HCT116 (cell line): ENCODE results near the gene POSTN.

ENCODE experiments used
- EZH2phosphoT487 ChIP-seq: fragments of 200-600 bp; IDR thresholded peaks from 2 replicates; pipeline ENCODE4 v1.6.1; 2018; ENCODE audit warnings: antibody characterized with exemption, borderline replicate concordance
- JUND ChIP-seq: IDR thresholded peaks from 2 replicates; pipeline ENCODE4 v1.6.1; 2012
- POLR2A ChIP-seq: IDR thresholded peaks from 2 replicates; pipeline ENCODE4 v1.7.0; 2011; ENCODE audit warnings: borderline replicate concordance; ENCODE audit not compliant: insufficient read depth, insufficient read length; ENCODE audit errors: extremely low read depth
- POLR2AphosphoS5 ChIP-seq: IDR thresholded peaks from 2 replicates; pipeline ENCODE4 v1.6.1; 2011; ENCODE audit warnings: mild to moderate bottlenecking, low read depth, low read length, moderate library complexity
- SIN3A ChIP-seq: IDR thresholded peaks from 2 replicates; pipeline ENCODE4 v1.6.1; 2012; ENCODE audit warnings: low read depth
- TF ChIP-seq, protein P1 (sequence below): IDR thresholded peaks from 2 replicates; pipeline ENCODE4 v1.6.1; 2012
- TF ChIP-seq, protein P2 (sequence below), 3 experiments: fragments of 200-600 bp in 1 of 3; sonication (generic) in 1 of 3; IDR thresholded peaks in 2 of 3; conservative IDR thresholded peaks in 1 of 3; 2 replicates each; pipeline ENCODE4 v1.5.1; 2012 to 2017; ENCODE audit warnings: low read depth in 2 of 3, low read length in 2 of 3, antibody characterized with exemption in 1 of 3, borderline replicate concordance in 1 of 3, control low read depth in 1 of 3, mild to moderate bottlenecking in 1 of 3, mixed read lengths in 1 of 3, mixed run types in 1 of 3, moderate library complexity in 1 of 3; ENCODE audit not compliant: insufficient read depth in 1 of 3

DNA sequence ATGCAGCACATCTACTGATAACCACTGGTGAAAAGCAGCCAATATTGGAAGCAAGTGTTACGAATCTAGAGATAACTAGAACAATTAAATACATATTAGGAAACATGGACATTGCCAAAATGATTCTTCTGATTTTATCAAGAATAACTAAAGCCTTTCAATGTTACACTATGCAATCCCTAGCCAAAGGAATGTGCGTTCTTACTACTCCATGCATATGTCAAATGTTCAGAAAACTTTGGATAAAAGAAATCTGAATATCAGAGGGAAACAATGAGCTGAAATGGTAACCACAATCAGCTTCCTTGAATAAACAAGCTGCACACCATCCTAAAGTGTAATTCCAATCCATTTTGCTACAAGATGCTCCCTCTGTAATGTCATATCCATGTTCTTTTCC is 951 bp upstream of the POSTN start:
- TF ChIP-seq JUND (no peak), POLR2A (no peak), POLR2AphosphoS5 (no peak), SIN3A (no peak), EZH2phosphoT487 (no peak)
- TF ChIP-seq, protein P1, sequence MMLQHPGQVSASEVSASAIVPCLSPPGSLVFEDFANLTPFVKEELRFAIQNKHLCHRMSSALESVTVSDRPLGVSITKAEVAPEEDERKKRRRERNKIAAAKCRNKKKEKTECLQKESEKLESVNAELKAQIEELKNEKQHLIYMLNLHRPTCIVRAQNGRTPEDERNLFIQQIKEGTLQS = no peak
- TF ChIP-seq, protein P2, sequence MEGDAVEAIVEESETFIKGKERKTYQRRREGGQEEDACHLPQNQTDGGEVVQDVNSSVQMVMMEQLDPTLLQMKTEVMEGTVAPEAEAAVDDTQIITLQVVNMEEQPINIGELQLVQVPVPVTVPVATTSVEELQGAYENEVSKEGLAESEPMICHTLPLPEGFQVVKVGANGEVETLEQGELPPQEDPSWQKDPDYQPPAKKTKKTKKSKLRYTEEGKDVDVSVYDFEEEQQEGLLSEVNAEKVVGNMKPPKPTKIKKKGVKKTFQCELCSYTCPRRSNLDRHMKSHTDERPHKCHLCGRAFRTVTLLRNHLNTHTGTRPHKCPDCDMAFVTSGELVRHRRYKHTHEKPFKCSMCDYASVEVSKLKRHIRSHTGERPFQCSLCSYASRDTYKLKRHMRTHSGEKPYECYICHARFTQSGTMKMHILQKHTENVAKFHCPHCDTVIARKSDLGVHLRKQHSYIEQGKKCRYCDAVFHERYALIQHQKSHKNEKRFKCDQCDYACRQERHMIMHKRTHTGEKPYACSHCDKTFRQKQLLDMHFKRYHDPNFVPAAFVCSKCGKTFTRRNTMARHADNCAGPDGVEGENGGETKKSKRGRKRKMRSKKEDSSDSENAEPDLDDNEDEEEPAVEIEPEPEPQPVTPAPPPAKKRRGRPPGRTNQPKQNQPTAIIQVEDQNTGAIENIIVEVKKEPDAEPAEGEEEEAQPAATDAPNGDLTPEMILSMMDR (IDR thresholded peaks at IDR 0.05 in 2 of 3, conservative IDR thresholded peaks at IDR 0.05 in 1 of 3; ENCODE audit: borderline replicate concordance in 1 of 3, insufficient read depth in 1 of 3, low read depth in 2 of 3, low read length in 2 of 3) = no peak
